ENCODE measurements around the gene AGBL1.
"Not testable (repeated sequence)": the region's sequence is repeated elsewhere in the genome, so short reads cannot be mapped to it uniquely, and the experiment has no call there.

Gene AGBL1

DNA sequence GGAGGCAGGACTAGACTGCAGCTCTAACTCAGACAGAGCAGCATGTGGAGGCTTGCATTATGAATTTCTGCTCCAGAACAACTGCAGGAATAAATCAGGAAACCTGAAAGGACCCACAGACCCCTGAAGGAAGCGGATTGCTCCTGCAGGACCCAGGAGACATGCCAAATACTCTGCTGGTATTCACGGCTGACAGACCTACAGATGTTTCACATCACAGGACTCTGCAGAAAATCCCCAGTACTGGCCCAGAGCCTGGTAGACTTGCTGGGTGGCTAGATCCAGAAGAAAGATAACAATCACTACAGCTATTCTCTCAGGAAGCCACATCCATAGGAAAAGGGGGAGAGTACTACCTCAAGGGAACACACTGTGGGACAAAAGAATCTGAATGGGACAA, 942.1 kb downstream of the AGBL1 start:
- TF ChIP-seq, protein P1, sequence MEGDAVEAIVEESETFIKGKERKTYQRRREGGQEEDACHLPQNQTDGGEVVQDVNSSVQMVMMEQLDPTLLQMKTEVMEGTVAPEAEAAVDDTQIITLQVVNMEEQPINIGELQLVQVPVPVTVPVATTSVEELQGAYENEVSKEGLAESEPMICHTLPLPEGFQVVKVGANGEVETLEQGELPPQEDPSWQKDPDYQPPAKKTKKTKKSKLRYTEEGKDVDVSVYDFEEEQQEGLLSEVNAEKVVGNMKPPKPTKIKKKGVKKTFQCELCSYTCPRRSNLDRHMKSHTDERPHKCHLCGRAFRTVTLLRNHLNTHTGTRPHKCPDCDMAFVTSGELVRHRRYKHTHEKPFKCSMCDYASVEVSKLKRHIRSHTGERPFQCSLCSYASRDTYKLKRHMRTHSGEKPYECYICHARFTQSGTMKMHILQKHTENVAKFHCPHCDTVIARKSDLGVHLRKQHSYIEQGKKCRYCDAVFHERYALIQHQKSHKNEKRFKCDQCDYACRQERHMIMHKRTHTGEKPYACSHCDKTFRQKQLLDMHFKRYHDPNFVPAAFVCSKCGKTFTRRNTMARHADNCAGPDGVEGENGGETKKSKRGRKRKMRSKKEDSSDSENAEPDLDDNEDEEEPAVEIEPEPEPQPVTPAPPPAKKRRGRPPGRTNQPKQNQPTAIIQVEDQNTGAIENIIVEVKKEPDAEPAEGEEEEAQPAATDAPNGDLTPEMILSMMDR (IDR thresholded peaks at IDR 0.05; ENCODE audit: extremely low read depth, missing control alignments) = no peak
- DNase-seq (ENCODE audit: low spot score) = no peak

DNA sequence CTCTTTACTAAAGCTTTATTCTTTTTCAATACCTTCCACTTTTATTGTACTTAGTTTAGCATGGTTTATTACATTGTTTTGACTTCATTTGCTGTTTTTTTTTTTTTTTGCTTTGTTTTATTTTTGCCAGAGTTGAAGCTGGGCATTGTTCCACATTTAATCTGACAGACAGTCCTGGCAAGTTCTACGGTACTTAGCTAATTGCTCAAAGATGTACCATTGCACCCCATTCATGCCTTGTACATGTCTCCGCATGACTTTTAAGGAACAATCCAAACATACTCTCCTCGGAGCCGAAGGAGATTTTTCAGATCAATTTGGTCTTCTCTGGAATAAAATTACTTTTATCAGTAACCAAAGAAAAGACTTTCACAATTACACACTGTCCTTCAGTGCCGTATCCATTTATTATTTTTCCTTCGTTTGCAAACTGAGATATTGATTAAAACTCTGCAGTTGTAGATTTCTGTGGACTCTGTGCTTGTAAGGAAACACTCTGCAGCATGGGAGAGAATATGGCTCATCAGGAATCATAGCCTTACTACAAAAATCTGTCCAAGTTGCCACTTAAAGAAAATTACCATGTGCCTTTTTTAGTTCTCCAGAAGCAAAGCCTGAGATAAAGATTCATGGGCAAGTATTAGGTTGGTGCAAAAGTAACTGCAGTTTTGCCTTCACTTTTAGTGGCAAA, 952.0 kb downstream of the AGBL1 start:
- DNase-seq (ENCODE audit: low spot score) = no peak
- TF ChIP-seq, protein P1 (IDR thresholded peaks at IDR 0.05; ENCODE audit: extremely low read depth, missing control alignments) = no peak

DNA sequence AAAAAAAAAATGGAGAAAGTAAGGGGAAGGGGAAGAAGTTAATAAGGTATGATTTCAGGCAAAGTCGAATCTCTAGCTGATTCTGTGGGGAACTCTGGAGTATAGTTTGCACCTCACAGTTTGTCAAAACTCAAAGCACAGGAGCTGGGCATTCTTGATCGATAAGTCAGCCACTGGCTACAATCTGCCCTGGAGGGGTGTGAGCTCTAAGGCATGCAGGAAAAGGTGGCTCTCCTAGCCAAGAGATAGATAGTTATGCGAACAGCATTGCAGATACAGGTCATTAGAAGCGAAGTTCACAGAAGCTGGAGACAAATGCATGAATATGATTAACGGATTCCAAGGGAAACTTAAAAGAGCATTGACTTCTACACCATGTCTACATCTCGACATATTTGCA, 952.6 kb downstream of the AGBL1 start:
- TF ChIP-seq, protein P1 (IDR thresholded peaks at IDR 0.05; ENCODE audit: extremely low read depth, missing control alignments) = no peak
- DNase-seq (ENCODE audit: low spot score) = no peak

DNA sequence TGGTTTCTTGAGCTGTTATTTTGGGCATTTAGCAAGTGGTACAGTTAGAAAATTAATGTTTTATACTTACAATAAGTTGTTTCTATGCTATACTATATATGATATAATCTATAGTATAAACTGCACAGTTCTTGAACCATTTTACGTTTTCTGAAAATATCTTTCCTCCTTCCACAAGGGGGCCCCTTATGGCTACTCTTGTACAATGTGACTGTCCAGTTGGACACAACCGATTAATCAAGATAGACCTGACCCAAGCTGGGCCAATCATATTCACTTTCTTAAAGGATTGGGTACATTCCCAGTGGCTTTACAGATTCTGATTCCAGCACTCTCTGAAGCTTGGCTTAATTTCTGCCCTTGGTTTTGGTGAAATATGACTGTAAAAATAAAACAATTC, 953.4 kb downstream of the AGBL1 start:
- no peak for DNase-seq (ENCODE audit: low spot score)
- TF ChIP-seq, protein P1 (IDR thresholded peaks at IDR 0.05; ENCODE audit: extremely low read depth, missing control alignments) = no peak

DNA sequence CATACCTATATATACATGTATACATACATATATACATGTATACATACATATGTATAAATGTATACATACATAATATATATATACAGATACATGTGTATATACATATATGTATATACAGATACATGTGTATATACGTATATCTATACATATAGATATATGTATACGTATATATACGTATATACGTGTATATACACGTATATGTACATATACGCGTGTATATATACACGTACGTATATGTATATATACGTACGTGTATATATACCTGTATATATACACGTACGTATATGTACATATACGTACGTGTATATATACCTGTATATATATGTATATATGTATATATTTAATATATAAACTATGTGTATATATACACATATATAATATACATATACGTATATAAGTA, 955.2 kb downstream of the AGBL1 start:
- TF ChIP-seq, protein P1 (IDR thresholded peaks at IDR 0.05; ENCODE audit: extremely low read depth, missing control alignments) = no peak
- no peak for DNase-seq (ENCODE audit: low spot score)

DNA sequence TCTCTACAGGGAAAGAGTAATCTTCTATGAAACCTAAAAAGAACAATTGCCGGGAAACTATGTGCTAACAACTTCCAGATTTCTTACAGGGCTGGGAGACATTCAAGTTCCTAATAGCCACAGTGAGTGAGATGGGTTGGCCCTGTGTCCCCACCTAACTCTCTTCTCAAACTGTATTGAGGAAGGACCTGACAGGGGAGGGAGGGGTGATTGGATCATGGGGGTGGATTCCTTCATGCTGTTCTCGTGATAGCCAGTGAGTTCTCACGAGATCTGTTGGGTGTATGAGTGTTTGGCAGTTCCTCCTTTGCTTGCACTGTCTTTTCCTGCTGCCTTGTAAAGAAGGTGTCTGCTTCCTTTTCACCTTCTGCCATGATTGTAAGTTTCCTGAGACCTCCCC, 958.7 kb downstream of the AGBL1 start:
- TF ChIP-seq, protein P1 (IDR thresholded peaks at IDR 0.05; ENCODE audit: extremely low read depth, missing control alignments) = no peak
- DNase-seq (ENCODE audit: low spot score) = no peak

DNA sequence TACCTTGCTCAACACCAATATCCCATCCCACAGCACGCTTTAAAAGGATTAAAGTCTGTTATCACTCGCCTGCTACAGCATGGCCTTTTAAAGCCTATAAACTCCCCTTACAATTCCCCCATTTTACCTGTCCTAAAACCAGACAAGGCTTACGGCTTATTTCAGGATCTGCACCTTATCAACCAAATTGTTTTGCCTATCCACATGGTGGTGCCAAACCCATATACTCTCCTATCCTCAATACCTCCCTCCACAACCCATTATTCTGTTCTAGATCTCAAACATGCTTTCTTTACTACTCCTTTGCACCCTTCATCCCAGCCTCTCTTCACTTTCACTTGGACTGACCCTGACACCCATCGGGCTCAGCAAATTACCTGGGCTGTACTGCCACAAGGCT, 962.9 kb downstream of the AGBL1 start:
- not testable (repeated sequence) for DNase-seq (ENCODE audit: low spot score)

DNA sequence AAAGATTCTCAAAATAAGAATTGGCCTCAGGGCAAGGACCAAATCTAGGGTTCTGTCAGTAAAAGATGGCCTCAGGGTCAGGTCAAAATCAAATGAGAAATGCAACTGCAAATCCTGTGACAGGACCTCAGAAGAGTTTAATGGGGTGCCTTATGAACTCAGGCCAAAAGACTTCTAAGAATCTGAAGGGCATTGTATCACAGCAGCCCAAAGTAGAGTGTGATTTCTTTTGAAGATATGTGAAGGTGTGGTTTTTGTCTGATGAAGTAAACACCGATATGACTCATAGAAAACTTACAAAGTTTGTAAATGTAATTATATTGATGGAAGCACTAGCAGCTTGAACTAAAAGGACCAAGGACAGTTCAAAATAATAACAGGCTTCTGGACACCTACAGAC, 966.1 kb downstream of the AGBL1 start:
- TF ChIP-seq, protein P1 (IDR thresholded peaks at IDR 0.05; ENCODE audit: extremely low read depth, missing control alignments) = no peak
- DNase-seq (ENCODE audit: low spot score) = no peak

Data from GM20000 (cell line).